ENCODE measurements around the gene EID2.

The EID2 gene, protein sequence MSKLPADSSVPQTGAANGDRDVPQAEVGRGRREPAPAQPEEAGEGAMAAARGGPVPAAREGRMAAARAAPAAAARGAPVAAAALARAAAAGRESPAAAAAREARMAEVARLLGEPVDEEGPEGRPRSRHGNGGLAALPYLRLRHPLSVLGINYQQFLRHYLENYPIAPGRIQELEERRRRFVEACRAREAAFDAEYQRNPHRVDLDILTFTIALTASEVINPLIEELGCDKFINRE

DNA sequence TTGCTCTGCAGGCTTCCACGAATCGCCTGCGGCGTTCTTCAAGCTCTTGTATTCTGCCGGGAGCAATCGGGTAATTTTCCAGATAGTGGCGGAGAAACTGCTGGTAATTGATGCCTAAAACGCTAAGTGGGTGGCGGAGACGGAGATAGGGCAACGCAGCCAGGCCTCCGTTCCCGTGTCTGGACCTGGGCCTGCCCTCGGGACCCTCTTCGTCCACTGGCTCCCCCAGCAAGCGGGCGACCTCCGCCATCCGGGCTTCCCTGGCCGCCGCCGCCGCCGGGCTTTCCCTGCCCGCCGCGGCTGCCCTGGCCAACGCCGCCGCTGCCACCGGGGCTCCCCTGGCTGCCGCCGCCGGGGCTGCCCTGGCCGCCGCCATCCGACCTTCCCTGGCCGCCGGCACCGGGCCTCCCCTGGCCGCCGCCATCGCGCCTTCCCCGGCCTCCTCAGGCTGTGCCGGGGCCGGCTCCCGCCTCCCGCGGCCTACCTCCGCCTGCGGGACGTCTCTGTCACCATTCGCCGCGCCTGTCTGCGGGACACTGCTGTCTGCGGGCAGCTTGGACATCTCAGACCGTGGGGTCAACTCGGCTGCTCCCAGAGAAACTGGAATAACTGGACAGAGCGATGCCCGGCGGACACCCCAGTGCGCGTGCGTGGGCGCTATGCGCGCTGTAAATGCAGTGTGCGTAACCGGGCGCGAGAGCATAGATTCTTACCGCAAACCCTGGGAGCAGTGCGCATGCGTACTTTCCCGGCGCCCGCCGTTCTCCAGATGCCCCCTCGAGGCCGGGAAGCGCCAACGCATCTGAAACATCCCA lies at the start of gene EID2:
TSS of gene EID2 (minus strand) at position 644 of the 815 bp plus-strand sequence. CDS start at position 562, 82 bp downstream.
- peak; percentile 93 for ATAC-seq
- no peaks in the 10 kb centered on the region for H3K9me3 Mint-ChIP-seq
- peak within 1 kb of the TSS; percentile 97 to 98 for H3K27ac Mint-ChIP-seq
- no peaks in the 10 kb centered on the region for H3K27me3 Mint-ChIP-seq
- H3K4me3 Mint-ChIP-seq = peak within 1 kb of the TSS; percentile 90 to 91
- DNase-seq = peak; percentile 93 to 95
- H3K4me1 Mint-ChIP-seq = peaks cover 65% of the 10 kb centered on the region

DNA sequence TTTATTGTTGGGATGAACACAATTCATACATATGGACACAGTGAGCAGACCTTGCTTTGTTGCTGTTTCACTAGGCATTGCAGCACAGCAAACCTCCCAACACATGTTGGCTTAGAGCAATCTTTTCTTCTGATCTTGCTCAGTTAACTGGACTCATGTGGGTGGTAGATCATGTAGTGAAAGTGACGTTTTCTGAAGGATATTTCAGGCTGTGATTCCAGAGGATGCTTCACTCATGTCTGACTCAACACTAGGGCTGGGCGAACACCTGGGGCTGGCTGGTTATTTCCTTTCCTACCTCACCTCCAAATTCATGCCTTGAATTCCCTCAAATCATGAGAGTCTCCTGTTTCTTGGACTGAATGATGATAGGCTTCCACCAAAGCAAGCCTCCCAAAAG lies 48.1 kb upstream of the EID2 start:
- DNase-seq = no peak
- H3K4me1 Mint-ChIP-seq = no peaks in the 10 kb centered on the region
- H3K4me3 Mint-ChIP-seq = no peak overlapping the region
- ATAC-seq = no peak
- no peak overlapping the region for H3K27ac Mint-ChIP-seq
- peaks cover 31% of the 10 kb centered on the region for H3K27me3 Mint-ChIP-seq
- no peaks in the 10 kb centered on the region for H3K9me3 Mint-ChIP-seq

DNA sequence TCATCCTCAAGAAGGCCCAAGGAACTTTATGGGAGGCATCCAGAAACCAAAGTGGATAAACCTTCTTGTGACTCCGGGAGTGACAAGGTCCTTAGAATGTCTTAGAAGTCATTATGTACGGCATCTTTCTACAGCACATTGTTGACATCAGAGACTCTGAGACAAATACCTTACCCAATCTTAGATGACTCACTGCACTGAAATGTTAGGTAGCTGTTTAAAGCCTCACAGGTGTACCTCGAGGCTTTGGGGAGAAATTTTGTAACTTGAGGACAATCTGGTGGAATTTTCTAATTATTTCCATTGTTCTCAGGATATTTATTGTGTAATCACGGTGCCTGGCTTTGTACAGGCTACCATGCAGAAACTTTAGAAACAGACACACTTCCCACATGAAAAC lies 47.5 kb upstream of the EID2 start:
- ATAC-seq (no peak), DNase-seq (no peak)
- no peaks in the 10 kb centered on the region for H3K9me3 Mint-ChIP-seq
- no peak overlapping the region for H3K4me3 Mint-ChIP-seq
- no peaks in the 10 kb centered on the region for H3K4me1 Mint-ChIP-seq
- H3K27ac Mint-ChIP-seq = no peak overlapping the region
- H3K27me3 Mint-ChIP-seq = peaks cover 31% of the 10 kb centered on the region

DNA sequence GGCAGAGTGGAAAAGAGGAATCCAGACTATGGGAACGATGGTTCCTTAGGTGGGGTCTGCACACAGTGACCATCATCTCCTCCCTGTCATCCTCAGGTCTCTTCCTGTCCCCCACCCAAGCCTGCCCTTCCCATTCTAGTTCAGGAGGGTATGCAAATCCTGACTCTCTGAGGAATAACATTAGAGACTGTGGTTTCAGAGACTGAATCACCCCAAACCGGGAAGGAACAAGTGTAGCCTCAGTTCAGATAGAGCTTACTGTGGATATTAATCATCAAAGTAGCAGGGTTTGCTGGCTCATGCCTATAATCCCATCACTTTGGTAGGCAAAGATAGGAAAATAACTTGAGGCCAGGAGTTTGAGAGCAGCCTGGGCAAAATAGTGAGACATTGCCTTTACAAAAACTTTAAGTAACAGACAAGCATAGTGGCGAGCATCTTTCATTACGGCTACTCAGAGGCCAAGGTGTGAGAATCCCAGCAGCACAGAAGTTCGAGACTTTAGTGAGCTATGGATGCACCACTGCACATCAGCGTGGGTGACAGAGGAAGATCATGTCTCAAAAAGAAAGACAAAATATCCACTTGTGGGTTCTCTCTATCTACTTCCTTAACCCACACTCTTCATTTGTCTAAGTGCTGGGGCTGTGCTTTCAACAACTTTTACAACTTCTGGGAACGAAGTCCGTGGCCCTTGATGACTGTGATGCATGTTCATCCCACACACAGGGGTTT lies 43.1 kb upstream of the EID2 start:
- DNase-seq = no peak
- H3K9me3 Mint-ChIP-seq = peaks cover 11 to 16% of the 10 kb centered on the region in 2 donors
- no peak overlapping the region for H3K27ac Mint-ChIP-seq
- peaks cover 27% of the 10 kb centered on the region for H3K27me3 Mint-ChIP-seq
- no peaks in the 10 kb centered on the region for H3K4me1 Mint-ChIP-seq
- ATAC-seq = no peak
- no peak overlapping the region for H3K4me3 Mint-ChIP-seq

DNA sequence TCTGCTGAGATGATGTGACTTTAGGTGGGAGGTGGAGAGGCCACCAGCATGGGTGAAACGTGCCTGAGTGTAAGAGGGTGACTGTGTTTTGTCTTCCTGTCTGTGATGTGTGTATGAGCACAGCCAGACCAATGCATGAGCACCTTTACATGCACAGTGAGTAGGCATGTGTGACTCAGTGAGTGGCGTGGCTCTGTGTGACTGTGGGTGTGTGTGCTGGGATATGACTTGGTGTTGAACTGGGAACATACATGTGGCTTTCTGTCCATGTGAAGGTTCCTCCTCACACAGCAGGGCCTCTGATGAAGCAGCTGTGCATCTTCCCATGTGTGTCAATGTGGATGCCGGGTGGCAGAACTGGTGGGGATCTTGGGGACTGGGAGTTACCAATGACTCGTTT lies 42.5 kb upstream of the EID2 start:
- H3K4me1 Mint-ChIP-seq = no peaks in the 10 kb centered on the region
- H3K9me3 Mint-ChIP-seq = peaks cover 11 to 16% of the 10 kb centered on the region in 2 donors
- DNase-seq (no peak), ATAC-seq (peak; percentile 49)
- no peak overlapping the region for H3K4me3 Mint-ChIP-seq
- no peak overlapping the region for H3K27ac Mint-ChIP-seq
- peaks cover 31% of the 10 kb centered on the region for H3K27me3 Mint-ChIP-seq

DNA sequence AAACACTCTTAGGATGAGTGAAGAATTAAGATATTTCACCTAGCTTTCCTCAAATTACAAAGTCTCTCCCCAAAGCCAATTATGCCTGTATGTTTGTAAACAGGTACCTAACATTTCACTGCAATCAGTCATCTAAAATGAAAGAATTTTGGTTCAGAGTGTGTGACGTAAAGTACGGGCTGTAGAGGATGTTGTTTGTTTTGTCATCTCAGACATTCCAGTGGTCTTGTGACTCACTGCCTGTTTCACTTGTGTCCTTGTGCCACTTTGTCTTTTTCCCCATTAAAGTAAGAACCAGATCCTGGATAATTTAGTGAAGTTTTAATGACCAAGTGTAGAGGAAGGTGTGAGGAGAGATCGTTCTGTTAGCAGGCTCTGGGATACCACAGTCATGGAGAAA lies 28.6 kb upstream of the EID2 start:
- Mint-ChIP-seq H3K4me3 (no peak overlapping the region), H3K27ac (no peak overlapping the region), H3K4me1 (no peaks in the 10 kb centered on the region), H3K27me3 (peaks cover 48% of the 10 kb centered on the region), H3K9me3 (peaks cover 7% of the 10 kb centered on the region in 2 donors)
- ATAC-seq (no peak), DNase-seq (no peak)

DNA sequence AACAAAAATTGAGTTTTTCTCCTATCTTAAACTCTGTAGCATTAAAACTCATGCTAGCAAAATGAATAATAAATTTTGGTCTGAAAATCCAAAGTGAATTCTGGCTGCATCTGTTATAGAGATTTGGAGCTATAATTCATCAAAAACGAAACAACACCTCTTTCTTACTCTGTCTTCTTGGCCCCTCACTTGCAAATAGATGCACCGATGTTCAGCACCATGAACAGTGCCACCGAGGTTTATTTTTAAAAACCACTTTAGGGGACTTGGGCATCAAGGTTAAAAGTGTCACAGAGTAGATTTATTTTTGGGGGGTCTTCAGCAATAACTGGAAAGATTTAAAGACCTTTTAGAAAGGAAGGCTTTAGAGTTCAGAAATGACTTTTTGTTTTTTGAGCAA lies 26.1 kb upstream of the EID2 start:
- H3K9me3 Mint-ChIP-seq = no peaks in the 10 kb centered on the region
- H3K27me3 Mint-ChIP-seq = peaks cover 27% of the 10 kb centered on the region
- ATAC-seq = no peak
- H3K4me3 Mint-ChIP-seq = no peak overlapping the region
- H3K4me1 Mint-ChIP-seq = no peaks in the 10 kb centered on the region
- H3K27ac Mint-ChIP-seq = no peak overlapping the region
- no peak for DNase-seq

DNA sequence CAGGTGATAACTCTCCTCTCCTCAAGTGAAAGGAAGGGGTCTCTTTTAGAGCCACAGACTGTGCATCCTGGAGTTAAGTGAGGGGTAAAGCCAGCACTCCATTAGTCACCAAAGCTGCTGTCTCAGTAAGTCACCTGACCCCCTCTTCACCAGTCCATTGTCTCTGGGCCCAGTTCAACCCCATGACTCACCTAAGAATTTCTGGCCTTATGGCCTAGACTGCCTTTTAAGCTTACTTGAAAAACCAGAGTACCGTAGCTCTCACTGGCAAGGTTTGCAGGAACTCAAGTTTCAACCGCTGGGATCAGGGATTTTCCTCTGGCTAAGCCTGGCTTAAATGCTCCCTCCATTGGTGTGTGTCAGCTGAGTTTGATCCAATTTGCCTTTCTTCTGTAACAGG lies 23.4 kb upstream of the EID2 start:
- H3K27me3 Mint-ChIP-seq = peaks cover 1% of the 10 kb centered on the region
- no peak for DNase-seq
- ATAC-seq = no peak
- H3K4me1 Mint-ChIP-seq = peaks cover 13% of the 10 kb centered on the region
- H3K27ac Mint-ChIP-seq = no peak overlapping the region
- no peak overlapping the region for H3K4me3 Mint-ChIP-seq
- H3K9me3 Mint-ChIP-seq = no peaks in the 10 kb centered on the region

DNA sequence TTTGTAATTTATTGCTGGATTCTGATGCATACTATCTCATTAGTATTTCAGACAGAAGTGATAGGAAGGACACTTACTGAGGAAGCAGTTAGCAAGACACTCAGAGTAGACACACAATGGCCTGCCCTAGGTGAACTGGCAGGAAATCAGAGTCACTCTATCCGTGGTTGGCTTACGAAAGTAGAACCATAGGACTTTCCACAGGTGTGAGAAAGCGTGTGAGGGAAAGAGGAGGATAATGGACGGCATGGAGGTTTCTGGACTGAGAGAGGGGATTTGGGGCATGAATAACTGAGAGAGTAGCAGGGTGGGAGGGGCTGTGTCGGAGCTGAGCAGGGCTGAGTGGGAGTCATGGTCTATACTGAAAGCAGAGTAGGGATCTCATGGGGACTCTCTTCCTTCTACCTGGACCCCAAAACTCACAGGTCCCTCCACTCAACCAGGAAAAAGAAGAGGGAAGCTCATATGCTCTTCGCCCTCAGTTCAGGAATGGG lies 18.7 kb upstream of the EID2 start:
- Mint-ChIP-seq H3K27me3 (no peaks in the 10 kb centered on the region), H3K27ac (peak overlapping the region; percentile 35 to 36), H3K9me3 (no peaks in the 10 kb centered on the region), H3K4me3 (peak overlapping the region; percentile 52 to 57), H3K4me1 (peaks cover 28% of the 10 kb centered on the region)
- DNase-seq = no peak
- ATAC-seq = peak; percentile 75

DNA sequence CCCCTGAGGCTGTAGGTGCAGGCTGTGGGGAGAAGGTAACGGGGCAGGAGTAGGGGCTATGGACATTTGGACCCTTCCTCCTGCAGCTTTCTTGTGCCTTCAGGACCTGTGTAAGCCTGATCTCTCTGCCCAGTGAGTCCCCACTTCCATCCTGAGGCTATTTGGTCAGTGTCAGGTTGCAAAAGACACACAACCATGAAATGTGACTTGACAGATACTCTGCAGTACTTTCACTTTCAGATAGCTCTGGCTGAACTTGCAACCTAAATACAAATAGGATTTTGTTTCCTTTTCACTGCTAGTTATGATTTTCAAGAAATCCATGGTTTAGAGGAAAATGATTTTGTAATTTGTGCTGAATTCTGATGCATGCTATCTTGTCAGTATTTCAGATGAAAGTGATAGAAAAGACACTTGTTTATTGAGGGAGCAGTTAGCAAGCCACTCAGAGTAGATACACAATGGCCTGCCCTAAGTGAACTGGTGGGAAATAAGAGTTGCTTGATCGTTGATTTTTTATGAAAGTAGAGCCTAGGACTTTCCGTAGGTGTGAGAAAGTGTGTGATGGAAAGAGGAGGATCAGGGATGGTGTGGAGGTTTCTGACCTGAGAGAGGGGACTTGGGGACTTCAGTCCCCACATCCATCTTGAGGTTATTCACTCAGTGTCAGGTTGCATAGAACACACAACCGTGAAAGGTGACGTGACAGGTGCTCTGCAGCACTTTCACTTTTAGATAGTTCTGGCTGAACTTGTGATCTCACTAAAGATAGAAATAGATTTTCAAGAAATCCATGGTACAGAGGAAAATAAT lies 18.1 kb upstream of the EID2 start:
- ATAC-seq (peak; percentile 79), DNase-seq (no peak)
- peak overlapping the region; percentile 35 to 36 for H3K27ac Mint-ChIP-seq
- H3K9me3 Mint-ChIP-seq = no peaks in the 10 kb centered on the region
- H3K4me1 Mint-ChIP-seq = peaks cover 28% of the 10 kb centered on the region
- peak overlapping the region; percentile 52 to 57 for H3K4me3 Mint-ChIP-seq
- no peaks in the 10 kb centered on the region for H3K27me3 Mint-ChIP-seq

DNA sequence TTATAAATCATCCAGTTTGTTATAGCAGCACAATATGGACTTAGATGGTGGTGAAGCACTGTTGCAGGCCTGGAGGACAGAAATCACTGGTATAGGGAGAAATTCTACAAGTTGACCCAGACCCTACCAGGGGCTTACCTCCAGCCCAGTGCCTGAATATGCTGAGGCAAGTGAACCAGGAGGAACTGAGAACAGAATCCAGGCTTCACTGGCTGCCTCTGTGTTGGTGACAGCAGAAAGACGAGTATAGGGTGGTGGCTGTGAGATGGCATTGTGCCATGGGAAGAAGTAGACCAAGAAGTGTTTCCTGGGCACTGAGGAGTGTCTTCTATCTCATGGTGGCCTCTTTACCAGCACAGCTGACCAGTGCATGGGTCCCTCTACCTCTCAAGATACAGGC lies 15.9 kb upstream of the EID2 start:
- Mint-ChIP-seq H3K4me3 (no peak overlapping the region), H3K9me3 (no peaks in the 10 kb centered on the region), H3K27ac (no peak overlapping the region), H3K27me3 (no peaks in the 10 kb centered on the region), H3K4me1 (peaks cover 41% of the 10 kb centered on the region)
- DNase-seq (no peak), ATAC-seq (no peak)

DNA sequence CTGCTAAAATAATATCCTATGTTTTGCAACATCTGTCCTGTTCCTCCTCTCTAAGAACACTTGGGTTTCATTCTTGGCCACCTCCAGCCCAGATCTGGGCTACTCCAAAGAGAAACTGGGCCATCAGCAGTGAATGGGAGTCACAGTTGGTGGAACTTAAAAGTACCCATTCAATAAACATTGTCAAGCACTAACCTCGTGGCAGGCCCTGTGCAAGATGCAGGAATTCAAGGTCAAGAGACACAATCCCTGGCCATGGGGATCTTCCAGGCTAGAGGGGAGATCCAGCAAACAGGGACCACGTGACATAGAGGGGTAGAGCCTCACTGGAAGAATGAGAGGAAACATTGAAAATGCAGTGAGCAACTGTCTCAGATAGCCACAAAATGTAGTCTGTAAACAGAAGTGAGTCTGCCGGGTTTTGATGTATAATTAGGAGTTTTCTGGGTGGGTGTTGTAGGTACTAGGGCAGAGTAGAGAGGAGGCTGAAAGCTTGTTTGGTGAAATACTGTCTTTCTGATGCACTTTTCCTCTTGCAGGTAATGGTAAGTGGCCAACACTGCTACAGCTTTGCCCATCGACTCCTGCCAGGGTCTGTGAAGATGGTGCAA lies 14.8 kb upstream of the EID2 start:
- H3K4me3 Mint-ChIP-seq = no peak overlapping the region
- ATAC-seq (no peak), DNase-seq (no peak)
- H3K27me3 Mint-ChIP-seq = no peaks in the 10 kb centered on the region
- H3K4me1 Mint-ChIP-seq = peaks cover 41% of the 10 kb centered on the region
- H3K27ac Mint-ChIP-seq = no peak overlapping the region
- no peaks in the 10 kb centered on the region for H3K9me3 Mint-ChIP-seq

DNA sequence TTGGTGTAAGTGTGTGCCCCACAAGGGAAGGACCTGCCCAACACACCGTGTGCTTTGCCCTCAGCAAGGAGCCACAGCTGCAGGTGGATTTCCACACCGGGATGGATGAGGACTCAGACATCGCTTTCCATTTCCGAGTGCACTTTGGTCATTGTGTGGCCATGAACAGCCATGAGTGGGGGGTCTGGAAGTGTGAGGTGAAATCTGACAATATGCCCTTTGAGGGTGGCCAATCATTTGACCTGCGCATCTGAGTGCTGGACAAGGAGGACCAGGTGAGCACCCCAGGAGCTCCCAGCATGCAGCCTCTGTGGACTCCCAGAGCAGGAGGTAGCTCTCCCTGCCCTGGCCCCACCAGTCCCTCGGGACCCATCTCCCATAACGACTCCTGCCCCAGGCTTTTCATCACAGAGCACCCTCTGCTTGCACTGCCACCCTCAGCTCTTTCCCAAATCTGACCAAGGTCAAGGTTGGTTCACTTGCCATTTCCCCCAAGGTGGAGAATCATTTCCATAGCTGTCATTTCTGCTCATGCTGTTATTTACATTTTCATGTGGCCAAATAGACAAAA lies 13.2 kb upstream of the EID2 start:
- H3K27ac Mint-ChIP-seq = peak overlapping the region in 1 of 2 donors; percentile 18
- H3K27me3 Mint-ChIP-seq = no peaks in the 10 kb centered on the region
- H3K4me1 Mint-ChIP-seq = peaks cover 26% of the 10 kb centered on the region
- H3K4me3 Mint-ChIP-seq = no peak overlapping the region
- DNase-seq (no peak), ATAC-seq (no peak)
- H3K9me3 Mint-ChIP-seq = no peaks in the 10 kb centered on the region

DNA sequence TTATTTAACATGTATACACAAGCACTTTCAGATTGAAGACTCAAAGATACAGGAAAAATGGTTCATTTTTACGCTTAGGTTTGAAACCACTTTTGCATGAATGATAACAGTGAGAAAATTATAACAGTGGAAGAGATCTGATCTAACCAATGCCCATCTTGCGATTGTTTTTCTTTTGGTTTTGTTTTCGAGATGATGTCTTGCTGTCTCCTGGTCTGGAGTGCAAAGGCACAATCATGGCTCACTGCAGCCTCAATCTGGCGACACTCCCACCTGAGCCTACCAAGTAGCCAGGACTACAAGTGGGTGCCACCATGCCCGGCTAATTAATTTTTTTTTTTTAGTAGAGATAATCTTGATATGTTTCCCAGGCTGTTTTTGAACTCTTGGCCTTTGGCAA lies 10.2 kb upstream of the EID2 start:
- H3K9me3 Mint-ChIP-seq = no peaks in the 10 kb centered on the region
- no peak overlapping the region for H3K27ac Mint-ChIP-seq
- peaks cover 20% of the 10 kb centered on the region for H3K4me1 Mint-ChIP-seq
- H3K4me3 Mint-ChIP-seq = no peak overlapping the region
- no peaks in the 10 kb centered on the region for H3K27me3 Mint-ChIP-seq
- no peak for DNase-seq
- ATAC-seq = no peak

Data from stimulated activated naive CD8-positive, alpha-beta T cell treated with anti-CD3 and anti-CD28 coated beads, Interleukin-15, amount 100 ng/mL, for 72 hours (primary cell).